ENCODE data around the gene FRY. TPM values are rescaled to one million over a fixed set of nuclear protein-coding genes. Genes with fewer than 3 reads are reported as not detected.

FRY gene
- total RNA-seq, 1 experiment from 2014 or later, result 4.7 TPM

DNA sequence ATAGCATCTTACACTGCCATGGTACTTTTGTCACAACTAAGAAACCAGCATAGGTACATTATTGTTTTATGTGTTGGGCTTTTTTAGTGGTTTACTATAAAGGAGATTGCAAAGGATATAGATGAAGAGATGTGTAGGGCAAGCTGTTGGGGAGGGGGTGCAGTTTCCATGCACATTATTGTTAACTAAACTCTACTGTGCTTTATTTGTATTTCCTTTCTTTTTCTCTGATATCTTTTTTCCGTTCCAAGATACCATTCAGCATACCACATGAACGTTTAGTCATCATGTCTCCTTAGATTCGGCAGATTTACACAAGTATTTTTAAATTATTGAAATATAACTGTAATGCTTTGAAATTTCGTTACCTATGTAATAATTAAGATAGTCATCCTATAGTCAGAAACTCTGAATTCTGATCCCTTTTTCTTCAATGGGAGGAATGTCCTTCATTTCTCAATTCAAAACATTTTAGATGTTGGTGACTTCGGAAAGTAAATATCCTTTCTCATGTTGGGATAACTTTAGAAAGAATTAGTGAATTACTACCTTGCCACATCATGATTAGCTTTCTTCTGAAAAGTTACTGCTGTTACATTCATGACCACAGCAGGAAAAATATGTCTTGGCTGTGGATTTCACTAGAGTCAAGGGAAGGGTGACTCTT, 82.8 kb downstream of the FRY start:
- no peak overlapping the region for H3K4me3 ChIP-seq
- no peaks in the 10 kb centered on the region for H3K9me3 ChIP-seq (ENCODE audit: insufficient read depth, low read depth)
- intact Hi-C loops (cut with micrococcal nuclease; ENCODE audit: unreplicated experiment), result no loop called here
- ChIA-PET POLR2A (ENCODE audit: unreplicated experiment) (no interaction called here), CTCF (no interaction called here)
- no peak overlapping the region for H2AFZ ChIP-seq
- no peaks in the 10 kb centered on the region for H3K4me1 ChIP-seq (replicated peaks; ENCODE audit: insufficient read depth)
- no peaks in the 10 kb centered on the region for H3K79me2 ChIP-seq (ENCODE audit: low read depth)
- no peaks in the 10 kb centered on the region for H3K27me3 ChIP-seq (ENCODE audit: insufficient read depth, low read depth)
- no peak overlapping the region for H3K4me2 ChIP-seq
- TF ChIP-seq EZH2 (IDR thresholded peaks at IDR 0.05; ENCODE audit: low read depth) (no peak), CTCF (conservative IDR thresholded peaks at IDR 0.05) (no peak)
- DNase-seq, result no peak
- no TSS peak for BruUV-seq (replicated peaks)
- no peak overlapping the region for H3K27ac ChIP-seq
- no peaks in the 10 kb centered on the region for H3K36me3 ChIP-seq (ENCODE audit: low read depth)
- H4K20me1 ChIP-seq (ENCODE audit: insufficient read depth), result no peaks in the 10 kb centered on the region
- no peaks in the 10 kb centered on the region for H3K9me2 ChIP-seq (ENCODE audit: insufficient read depth)
- no peaks in the 10 kb centered on the region for H3F3A ChIP-seq (ENCODE audit: insufficient read depth, low read depth)

GRCh38 chr13:32115066-32115465, 83.5 kb downstream of the FRY start:
- no peaks in the 10 kb centered on the region for H3K9me3 ChIP-seq (ENCODE audit: insufficient read depth, low read depth)
- POLR2A ChIA-PET (ENCODE audit: unreplicated experiment), result no interaction called here
- H3K36me3 ChIP-seq (ENCODE audit: low read depth), result no peaks in the 10 kb centered on the region
- H3K4me1 ChIP-seq (replicated peaks; ENCODE audit: insufficient read depth), result no peaks in the 10 kb centered on the region
- BruUV-seq (replicated peaks), result no TSS peak
- CTCF ChIA-PET, result no interaction called here
- no peaks in the 10 kb centered on the region for H3K27me3 ChIP-seq (ENCODE audit: insufficient read depth, low read depth)
- H3K9me2 ChIP-seq (ENCODE audit: insufficient read depth), result no peaks in the 10 kb centered on the region
- no peak overlapping the region for H3K4me3 ChIP-seq
- H3K27ac ChIP-seq, result no peak overlapping the region
- no peaks in the 10 kb centered on the region for H4K20me1 ChIP-seq (ENCODE audit: insufficient read depth)
- no peak for DNase-seq
- no peak overlapping the region for H3K4me2 ChIP-seq
- no peak overlapping the region for H2AFZ ChIP-seq
- H3K79me2 ChIP-seq (ENCODE audit: low read depth), result no peaks in the 10 kb centered on the region
- no peaks in the 10 kb centered on the region for H3F3A ChIP-seq (ENCODE audit: insufficient read depth, low read depth)
- no peak for TF ChIP-seq CTCF (conservative IDR thresholded peaks at IDR 0.05)
- no peak for TF ChIP-seq EZH2 (IDR thresholded peaks at IDR 0.05; ENCODE audit: low read depth)
- intact Hi-C loops (cut with micrococcal nuclease; ENCODE audit: unreplicated experiment), result no loop called here

- Histone ChIP-seq H3F3A (ENCODE audit: insufficient read depth, low read depth) (no peaks in the 10 kb centered on the region), H3K9me2 (ENCODE audit: insufficient read depth) (no peaks in the 10 kb centered on the region), H3K36me3 (ENCODE audit: low read depth) (no peaks in the 10 kb centered on the region), H2AFZ (no peak overlapping the region), H3K79me2 (ENCODE audit: low read depth) (no peaks in the 10 kb centered on the region), H3K4me3 (no peak overlapping the region), H4K20me1 (ENCODE audit: insufficient read depth) (no peaks in the 10 kb centered on the region), H3K4me2 (no peak overlapping the region), H3K27me3 (ENCODE audit: insufficient read depth, low read depth) (no peaks in the 10 kb centered on the region), H3K27ac (no peak overlapping the region), H3K9me3 (ENCODE audit: insufficient read depth, low read depth) (no peaks in the 10 kb centered on the region), H3K4me1 (replicated peaks; ENCODE audit: insufficient read depth) (no peaks in the 10 kb centered on the region)
- intact Hi-C loops (cut with micrococcal nuclease; ENCODE audit: unreplicated experiment), result no loop called here
- no TSS peak for BruUV-seq (replicated peaks)
- ChIA-PET CTCF (no interaction called here), POLR2A (ENCODE audit: unreplicated experiment) (no interaction called here)
- TF ChIP-seq EZH2 (IDR thresholded peaks at IDR 0.05; ENCODE audit: low read depth) (no peak), CTCF (conservative IDR thresholded peaks at IDR 0.05) (no peak)
- no peak for DNase-seq
Measured at GRCh38 chr13:32116210-32116609, 84.6 kb downstream of the FRY start.

Measured in PC-9 (cell line).